HG02571 (cell line): ENCODE data around the gene PHAF1.
"Not testable (repeated sequence)": the region's sequence is repeated elsewhere in the genome, so short reads cannot be mapped to it uniquely, and the experiment has no call there.

Experiments used
- ATAC-seq: cut with Tn5 transposase; IDR thresholded peaks from one replicate; pipeline ENCODE4 v1.9.1; 2021; ENCODE audit warnings: mild to moderate bottlenecking, moderate library complexity; ENCODE audit not compliant: unreplicated experiment

PHAF1 gene

DNA sequence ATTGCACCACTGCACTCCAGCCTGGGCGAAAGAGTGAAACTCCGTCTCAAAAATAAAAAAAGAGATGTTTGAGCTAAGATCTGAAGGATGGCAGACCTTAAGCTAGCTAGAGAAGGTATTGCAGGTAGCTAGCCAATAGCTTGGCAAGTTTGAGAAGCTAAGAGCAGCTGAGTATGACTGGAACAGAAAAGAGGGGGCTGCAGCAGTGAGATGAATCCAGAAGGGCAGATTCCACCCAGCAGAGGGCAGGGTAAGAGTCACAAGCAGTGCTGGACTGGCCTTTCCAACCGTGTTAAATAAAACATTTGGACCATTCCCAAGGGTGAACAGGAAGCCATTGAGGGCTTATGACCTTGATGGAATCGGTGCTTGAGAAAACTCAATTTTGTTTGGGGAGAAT is 5.7 kb upstream of the PHAF1 start:
- ATAC-seq, result no peak

DNA sequence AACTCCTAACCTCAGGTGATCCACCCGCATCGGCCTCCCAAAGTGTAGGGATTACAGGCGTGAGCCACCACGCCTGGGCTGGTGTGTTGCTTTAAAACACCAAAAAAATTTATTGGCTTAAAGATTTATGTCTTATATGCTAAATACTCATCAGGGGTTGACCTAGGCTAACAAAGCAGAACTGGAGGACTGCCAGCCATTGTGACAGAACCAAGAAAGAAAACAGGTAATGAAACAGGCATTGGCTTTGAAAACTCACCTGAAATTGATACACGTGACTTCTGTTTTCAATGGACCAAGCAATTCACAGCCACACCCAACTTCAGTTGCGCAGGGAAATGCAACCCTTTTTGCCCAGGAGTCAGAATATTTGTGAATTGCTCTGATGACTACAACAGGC is 4.9 kb upstream of the PHAF1 start:
- no peak for ATAC-seq

DNA sequence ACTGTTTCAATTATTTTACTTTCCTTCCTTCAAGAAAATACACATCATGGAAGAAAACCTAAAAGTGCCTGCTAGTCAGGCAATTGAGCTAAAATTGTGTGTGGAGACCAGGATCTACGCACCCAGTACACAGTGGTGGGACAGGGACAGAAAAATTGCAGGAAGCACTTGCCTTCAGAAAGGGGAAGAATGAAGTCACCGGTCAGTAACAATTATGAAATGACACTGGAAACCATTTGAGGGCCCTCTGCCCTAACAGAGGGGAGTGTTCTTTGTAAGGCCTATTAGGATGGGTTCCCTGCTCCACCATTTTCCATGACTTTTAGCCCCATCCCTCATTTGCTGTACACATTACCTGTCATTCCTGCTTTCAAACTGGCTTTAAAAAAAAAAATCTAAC is 4.5 kb upstream of the PHAF1 start:
- ATAC-seq, result no peak

DNA sequence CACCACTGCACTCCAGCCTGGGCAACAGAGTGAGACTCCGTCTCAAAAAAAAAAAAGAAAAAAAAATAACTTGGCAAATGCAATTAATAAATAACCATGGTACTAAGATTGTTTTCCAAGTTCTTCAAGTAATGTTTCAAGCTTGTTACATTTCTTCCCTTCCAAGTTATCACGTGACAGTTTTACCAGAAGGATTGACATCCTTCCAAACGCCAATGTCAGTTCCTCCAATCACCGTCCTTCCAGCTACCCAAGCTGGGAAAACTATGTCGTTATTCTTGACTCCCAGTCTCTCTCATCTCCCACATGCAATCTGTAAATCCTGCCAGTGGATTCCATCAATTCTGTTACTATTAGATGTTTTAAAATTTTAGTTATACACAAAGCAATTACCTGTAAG is 3.9 kb upstream of the PHAF1 start:
- ATAC-seq, result no peak

DNA sequence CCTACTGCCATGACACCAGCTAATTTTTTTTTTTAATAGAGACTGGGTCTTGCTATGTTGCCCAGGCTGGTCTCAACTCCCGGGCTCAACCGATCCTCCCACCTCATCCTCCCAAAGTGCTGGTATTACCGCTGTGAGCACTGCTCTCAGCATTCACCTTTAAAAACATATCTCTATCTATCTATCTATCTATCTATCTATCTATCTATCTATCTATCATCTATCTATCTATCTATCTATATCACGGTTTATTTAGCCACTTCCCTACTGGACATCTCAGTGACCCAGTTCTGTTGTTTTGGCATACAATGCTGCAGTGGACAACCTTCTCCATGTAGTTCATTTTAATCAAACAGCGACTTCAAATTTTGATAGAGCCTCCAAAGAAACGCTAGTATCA is 1.3 kb upstream of the PHAF1 start:
- no peak for ATAC-seq

DNA sequence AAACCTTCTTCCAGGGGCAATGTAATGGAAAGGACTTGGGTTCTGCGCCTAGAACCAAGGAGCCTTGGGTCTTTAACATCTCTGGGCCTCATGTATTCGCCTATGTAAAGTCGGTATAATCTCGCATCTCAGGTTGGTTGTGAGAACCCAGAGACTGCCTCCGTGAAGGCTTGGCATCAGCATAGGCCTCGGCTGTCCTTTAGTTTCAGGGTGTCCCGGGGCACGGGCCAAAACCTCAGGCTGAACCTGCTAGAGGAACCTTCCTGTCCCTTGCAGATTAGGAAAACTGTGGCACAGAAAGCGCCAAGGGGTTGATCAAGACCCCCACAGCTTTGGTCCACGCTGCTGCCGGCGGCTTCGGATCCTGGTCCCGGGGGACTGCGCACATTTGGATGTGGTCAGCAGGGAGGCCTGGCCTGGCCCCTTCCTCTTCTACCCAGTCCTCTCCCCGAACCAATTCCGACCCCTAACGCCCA is 772 bp upstream of the PHAF1 start:
- no peak for ATAC-seq

DNA sequence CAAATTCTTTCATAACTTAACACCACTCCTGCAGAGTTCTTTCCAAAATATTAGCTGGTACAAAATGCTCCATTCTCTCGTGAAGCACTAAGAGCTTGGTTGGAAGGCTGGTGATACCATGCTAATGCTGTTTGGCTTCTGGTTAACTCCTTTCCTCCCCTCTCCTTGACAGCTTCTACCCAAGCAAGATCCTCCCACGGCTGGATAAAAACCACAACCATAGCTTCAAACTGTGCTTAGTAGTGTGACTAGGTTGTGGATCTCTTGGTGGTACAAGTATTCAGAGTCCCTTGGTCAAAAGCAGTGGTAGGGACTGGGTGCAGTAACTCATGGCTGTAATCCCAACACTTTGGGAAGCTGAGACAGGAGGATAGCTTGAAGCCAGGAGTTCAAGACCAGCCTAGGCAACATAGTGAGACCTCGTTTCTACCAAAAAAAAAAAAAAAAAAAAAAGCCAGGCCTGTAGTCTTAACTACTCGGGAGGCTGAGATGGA is 2.3 kb downstream of the PHAF1 start:
- no peak for ATAC-seq

DNA sequence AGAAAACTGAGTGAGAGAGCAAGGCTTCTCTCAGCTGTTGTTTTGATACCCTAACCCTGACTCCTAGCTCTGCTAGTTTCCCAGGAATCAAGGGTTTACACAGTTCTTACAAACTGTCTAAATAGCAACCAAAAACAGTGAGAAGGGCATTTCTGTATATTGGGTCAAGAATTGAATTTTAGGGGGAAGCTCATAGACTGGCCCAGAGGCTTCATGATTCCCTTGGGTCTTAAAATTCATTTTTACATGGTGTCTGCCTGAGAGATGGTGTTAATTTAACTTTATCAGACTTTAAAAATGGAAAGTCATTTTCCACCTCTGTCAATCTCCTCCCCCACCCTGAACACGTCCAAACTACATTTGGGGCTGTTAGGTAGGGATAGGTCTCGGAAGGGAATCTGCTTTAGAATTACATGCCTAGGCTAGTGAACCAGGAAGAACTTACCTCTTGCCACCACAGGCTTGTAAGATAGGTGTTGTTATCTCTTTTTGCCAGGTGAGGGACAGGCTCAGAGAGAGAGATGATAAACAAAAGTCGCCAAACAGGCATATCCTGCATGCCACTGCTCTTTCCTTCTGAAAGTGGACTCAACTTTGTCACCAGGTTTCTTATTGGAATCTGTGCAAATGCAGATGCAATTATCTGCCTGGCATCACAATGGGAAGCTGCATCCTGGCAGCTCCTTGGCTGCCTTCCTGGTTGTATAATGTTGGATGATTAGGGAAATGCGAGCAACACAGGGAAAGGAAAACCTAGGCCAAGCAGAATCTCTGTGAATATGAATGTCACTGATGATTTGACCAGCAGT is 3.1 kb downstream of the PHAF1 start:
- ATAC-seq, result no peak

DNA sequence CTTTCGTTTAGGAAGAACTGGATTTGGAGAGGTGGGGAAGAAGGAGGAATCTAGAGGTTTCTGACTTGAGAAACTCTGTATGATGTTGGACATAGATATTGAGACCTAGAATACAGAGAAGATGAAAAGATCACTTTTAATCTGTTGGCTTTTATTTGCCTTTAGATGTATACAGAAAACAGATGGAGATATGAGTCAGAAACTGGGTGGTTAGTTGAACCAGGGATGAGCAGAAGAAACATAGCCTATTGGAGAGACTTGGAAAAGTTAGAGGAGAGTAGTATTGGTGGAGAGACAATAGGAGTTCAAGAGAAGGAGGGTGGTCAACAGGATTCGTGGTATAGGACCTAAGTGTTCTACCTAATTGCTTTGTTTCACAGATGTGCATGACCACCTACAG is 5.1 kb downstream of the PHAF1 start:
- ATAC-seq, result no peak

DNA sequence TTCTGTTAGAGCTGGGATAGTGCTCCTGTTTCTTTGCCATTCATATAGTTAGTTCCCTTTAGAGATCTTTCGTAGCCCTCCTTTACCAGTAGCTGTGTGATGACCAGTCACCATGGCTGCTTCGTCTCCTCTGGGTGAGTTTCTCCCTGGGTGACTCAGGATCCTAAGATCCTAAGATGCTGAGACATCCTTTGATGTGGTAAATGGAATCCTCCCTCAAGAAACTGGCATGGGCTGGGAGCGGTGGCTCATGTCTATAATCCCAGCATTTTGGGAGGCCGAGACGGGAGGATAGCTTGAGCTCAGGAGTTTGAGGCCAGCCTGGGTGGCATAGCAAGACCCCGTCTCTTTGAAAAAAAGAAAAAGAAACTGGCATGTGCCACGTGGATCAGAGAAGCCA is 5.9 kb downstream of the PHAF1 start:
- ATAC-seq, result no peak

DNA sequence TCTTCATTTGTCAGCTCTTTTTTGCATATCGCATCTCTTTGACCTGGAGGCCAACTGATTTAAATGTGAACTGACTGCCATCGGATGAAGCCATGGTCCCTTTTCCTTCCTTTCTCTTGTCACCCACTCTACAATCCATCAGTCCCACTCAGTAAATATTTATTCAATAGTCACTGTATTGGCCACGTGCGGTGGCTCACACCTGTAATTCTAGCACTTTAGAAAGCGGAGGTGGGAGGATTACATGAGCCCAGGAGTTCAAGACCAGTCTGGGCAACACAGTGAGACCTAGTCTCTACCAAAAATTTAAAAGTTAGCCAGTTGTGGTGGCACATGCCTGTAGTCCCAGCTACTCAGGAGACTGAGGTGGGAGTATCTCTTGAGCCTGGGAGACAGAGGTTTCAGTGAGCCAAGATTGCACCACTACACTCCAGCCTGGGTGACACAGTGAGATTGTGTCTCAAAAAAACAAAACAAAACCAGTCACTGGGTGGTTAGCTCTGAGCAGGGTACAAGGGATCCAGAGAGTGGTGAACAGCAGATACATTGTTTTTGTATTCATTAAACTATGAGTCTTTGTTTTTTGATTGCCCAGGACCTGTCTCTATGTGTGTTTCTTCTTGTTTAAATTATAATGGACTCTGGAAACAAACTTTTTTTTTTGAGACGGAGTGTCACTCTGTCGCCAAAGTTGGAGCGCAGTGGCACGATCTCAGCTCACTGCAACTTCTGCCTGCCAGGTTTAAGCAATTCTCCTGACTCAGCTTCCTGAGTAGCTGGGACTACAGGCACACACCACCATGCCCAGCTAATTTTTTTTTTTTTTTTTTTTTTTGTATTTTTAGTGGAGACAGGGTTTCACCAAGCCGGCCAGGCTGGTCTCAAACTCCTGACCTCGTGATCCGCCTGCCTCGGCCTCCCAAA is 6.9 kb downstream of the PHAF1 start:
- no peak for ATAC-seq

DNA sequence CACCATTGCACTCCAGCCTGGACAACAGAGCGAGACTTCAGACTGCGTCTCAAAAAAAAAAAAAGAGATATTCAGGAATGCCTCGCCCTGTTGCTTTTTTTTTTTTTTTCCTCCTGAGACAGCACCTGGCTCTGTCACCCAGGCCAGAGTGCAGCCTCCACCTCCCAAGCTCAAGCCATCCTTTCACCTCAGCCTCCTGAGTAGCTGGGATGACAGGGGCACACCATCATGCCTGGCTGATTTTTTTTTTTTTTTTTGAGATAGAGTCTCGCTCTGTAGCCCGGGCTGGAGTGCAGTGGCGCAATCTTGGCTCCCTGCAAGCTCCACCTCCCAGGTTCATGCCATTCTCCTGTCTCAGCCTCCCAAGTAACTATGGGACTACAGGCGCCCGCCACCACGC is 8.0 kb downstream of the PHAF1 start:
- ATAC-seq, result no peak

DNA sequence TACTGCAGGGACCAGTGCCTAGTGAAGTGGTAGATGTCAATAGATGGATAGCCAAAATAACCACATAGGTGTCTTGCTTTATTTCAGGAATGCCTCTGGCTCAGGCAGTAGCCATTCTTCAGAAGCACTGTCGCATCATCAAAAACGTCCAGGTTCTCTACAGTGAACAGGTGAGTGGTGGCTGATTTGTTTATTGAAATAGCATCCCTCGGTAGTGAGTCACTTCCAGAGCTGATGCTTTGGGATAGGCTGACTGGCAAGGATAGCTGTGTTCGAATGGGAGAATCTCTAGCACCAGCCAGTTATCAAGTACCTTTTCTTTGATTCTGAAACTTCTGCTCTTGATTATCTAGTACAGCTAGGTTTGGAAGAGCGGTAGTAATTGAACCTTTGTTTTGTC is 10.3 kb downstream of the PHAF1 start:
- no peak for ATAC-seq

DNA sequence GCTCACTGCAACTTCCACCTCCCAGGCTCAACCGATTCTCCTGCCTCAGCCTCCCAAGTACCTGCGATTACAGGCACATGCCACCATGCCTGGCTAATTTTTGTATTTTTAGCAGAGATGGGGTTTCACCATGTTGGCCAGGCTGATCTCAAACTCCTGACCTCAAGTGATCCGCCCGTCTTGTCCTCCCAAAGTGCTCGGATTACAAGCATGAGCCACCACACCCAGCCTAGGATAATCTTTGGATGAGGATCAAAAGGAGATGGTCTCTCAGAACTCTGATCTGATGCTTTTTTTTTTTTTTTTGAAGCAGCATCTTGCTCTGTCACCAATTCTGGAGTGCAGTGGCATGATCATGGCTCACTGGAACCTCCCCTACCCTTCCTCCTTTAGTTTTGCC is 13.1 kb downstream of the PHAF1 start:
- not testable (repeated sequence) for ATAC-seq

DNA sequence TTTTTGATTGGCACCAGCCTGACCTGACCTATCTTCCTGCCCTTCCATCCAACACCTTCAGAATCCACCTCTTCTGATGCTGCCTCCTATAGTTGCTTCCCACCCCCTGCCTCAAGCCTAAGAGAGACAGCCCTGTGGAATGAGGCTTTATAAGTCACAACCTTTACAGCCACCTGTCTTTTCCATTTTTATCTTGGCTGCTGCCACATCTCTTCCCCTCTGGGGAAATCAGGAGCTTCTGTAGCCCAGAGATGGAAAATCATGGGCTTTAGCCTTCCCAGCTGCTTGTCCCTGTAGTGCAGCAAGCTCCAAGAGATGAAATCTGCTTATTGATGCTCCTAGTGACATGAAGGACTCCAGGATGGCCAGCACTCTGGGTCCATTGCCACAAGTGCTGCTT is 18.7 kb downstream of the PHAF1 start:
- ATAC-seq, result no peak

DNA sequence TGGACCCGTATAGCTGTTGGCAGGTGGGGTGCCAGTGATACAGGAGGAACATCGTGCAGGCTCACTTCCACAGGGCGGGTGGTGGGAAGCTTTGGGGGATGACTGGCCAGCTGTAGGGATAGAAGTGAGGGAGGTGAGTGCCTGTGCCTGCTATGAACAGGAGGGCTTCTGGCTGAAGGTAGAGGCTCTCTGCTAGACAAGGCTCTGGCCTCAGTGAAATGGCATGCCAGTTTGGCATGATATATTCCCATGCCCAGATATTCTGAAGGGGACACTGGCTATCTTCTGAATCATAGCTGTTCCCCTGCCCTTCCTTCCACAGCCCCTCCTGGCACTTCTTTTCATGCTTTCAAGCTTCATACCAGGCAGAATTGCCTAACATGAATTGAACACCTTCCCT is 19.1 kb downstream of the PHAF1 start:
- ATAC-seq, result no peak

DNA sequence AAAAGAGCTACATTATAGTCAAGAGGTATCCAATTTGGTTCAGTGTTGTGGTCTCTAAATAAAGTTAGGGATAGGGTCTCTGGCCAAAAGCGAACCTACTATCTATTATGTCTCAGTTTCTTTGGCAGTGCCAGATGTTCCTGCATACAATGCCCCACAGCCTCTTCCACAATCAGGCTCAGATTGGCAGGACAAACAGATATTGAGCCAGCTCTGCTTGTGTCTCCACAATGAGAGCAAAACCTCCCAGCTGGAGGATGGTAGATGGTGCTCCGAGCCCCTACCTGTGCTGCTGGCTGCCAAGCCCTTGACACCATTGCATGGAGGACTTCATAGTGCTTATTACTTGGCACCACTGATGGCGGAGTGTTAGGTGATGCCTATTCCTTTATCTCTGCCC is 19.7 kb downstream of the PHAF1 start:
- no peak for ATAC-seq

DNA sequence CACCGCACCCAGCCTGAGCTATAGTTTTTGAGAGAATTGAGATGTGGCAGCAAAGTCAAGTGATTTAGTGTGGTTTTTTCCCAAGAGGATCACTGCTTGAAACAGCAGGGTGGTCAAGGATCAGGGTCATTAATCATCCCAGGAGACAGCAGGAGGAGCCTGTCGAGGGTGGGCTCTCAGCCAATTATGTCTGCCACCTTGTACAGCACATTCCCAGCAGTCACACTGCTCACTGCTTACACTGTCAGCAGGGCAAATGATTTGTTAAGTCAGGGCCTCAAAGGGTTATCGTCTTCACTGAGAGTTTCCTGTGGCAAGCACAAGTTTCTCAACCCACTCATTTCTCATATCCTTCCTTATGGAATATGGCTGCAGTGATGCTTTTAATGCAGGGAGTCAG is 27.9 kb downstream of the PHAF1 start:
- no peak for ATAC-seq

DNA sequence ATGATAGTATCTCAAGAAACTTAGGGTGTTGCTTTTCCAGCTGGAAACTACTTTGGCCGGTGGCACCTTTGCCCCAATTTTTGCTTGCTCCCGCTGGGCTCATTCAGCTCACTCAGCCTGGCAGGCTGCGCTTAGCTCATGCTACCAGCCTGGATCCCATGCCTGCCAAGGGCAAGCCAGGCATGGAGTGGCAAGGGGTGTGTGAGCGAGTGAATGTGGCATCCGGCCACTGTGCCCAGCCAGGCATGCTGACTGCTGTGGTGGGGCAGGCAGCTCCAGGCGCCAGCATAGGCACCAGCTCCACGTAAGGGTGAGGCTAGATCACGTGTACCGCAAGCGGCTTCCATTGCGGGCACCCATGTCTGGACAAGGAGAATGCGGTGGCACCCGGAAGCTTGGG is 31.6 kb downstream of the PHAF1 start:
- no peak for ATAC-seq

DNA sequence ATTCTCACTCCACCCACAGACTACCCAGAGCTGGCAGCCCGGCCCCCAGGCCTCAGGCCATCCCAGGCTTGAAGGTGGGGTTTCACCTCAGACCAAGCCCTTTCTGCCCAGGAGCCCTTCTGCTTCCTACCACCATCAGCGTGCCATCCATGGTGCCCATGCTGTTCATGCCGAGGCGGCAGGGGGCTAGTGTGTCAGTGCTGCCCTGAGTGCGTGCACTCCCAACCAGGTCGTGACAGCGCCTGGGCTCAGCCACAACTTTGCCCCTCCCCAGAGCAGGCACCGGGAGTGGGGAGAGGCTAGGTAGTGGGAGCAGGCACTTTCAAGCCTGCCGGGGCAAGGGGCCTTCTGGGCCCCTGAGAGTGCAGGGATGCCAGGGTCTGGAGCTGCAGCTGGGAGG is 32.6 kb downstream of the PHAF1 start:
- no peak for ATAC-seq

DNA sequence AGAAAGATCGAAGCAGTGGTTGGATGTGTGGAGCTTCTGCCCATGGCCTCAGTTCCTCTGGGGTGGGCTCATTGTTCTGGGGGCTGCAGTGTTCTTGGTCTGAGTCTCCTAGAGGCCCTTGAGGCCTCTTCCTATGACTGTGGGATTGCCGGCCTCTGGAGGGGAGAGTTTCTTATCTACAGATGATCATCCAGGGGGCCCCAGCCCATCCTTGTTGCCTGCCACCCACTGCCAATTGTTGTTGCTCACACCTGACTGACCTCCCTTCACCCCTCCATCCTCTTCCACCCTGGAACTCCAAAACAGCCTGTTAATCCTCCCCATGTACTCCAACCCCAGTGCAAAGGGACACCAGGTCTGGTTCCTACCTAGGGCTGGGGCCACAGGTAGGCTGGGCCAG is 35.2 kb downstream of the PHAF1 start:
- no peak for ATAC-seq

DNA sequence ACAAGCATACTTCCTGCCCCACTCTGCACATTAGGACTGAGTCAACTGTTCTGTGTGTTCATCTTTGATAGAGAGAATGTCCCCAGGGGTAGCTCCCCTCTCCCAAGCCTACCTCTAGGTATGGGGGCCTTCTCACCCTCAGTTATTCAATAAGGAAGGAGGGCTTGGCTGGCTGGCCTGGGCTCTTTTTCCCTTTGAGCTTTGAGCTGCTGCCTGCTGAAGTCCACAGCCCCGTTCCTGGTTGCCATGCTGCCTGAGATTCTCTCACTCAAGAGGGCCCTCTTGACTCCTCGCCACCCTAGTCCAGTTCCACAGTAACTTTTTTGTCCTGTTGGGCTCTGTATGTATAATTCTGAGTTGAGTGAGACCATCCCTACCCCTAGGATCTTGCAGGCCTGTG is 36.0 kb downstream of the PHAF1 start:
- no peak for ATAC-seq
